ENCODE data around the gene SMIM41.
"Not testable (repeated sequence)": the region's sequence is repeated elsewhere in the genome, so short reads cannot be mapped to it uniquely, and the experiment has no call there.

SMIM41 gene

DNA sequence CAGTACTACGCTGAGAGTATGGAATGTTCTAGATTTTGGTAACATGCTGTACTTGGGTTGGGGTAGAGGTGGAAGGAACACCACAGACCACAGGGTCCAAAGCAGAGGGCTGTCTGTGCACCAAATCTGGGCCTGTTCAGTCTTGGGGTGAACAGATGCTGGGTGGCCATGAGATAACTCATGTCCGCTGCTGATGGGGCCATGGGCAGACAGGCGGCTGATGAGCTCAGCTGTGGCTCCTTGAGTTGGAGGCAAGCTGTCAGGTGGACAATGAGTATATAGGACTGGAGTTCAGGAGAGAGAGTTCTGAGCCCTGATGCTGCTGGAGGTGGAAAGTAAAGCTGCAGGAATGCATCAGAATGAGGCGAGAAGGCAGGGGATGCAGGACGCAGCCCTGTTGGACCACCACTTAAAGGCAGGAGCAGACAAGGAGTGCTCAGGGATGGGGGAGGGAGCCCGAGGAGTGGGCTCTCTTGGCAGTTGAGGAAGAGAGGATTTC, 6.2 kb downstream of the SMIM41 start:
- no peak for DNase-seq (ENCODE audit: low read depth)

DNA sequence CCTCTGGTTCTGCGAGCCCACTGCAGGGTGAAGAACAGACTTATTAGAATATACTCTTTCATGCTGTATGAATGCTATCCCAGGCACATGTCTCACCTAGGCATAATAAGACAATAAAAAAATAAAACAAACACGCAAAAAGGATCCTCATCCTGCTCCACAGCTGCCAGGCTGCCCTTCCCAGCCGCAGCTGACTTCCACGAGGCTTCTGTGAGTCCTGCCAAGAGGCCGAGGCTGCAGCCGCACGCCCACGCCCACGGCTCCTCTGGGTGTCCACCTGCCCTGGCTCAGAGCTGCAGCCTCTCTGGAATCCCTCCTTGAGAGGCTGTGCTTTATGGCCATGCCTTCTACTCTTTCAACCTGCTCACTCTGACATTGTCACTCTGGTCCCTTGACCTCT, 6.9 kb downstream of the SMIM41 start:
- DNase-seq (ENCODE audit: low read depth): no peak

DNA sequence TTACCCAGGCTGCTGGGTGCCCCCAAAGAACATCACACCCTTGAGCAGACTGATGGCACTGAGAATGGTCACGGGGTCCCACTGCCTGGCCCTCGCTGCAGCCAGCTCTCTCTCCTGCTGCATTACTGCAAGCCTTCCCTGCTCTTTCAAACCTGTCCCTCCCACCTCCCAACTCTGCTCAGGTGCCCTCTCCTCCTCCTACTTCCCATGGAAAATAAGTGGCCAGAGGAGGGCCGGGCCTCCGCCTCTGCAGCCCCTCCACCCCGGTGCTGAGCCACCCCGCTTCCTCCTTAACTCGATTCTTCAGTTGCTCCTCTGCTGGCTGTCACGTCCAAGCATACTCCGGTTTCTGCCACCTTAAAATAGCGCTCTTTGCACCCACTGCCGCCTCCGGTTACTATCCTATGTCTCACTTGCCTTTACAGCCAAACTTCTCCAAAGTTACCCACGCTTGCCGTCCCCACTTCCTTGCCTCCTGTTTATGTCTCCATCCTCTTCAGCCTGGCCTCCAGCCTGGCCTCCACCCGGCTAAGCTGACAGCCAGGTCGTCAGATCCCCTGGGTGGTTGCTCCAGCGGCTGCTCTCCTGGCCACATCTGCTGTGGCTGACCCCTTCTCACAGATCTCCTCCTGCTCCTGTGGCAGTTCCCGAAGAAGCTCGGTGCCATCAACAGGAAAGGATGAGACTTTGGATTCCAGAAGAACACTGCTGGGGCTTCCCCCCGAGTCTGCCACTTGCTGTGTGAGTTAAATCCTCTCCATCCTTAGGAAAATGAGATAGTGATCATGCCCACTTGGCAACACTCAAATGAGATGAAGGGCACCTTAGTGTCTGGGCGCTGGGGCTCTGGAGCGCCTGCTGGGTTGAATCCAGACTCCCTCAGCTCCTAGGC, 7.7 kb downstream of the SMIM41 start:
- no peak for DNase-seq (ENCODE audit: low read depth)

DNA sequence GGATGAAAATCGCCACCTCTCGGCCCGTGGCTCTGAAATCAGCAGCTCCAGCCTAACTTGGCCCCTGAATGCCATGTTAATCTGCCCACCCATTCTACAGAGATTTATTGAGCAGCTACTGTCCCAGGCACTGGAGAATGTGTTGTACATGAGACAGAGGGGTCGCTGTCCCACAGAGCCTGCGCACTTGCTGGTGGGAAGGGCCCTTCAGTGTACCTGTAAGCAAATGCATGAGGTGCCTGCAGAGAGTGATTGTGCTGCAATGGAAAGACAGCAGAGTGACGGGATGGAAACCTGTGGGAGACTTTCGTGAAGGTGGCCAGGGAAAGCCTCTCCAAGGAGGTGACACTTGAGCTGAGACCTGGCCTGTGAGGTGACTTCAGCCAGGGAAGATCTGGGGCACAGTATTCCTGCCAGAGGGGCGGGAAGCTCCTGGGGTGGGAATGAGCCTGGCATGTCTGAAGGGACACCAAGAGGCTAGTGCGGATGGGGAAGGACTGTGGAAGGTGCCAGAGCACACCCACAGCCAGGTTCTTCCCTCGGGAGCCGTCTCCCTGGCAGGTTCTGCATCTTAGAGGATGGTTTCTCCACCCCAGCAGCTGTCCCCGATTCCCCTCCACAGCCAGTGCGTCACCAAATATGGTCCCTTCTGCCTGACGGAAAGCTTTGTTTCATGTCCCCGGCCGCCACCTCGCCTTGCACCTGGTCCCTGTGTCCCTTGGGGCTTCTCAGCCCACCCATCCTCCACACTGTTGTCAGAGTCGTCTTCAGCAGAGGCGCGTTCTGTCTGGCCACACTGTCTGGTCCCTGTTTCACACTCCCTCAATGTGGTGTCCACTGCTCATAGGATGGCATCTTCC, 8.7 kb downstream of the SMIM41 start:
- no peak for DNase-seq (ENCODE audit: low read depth)

DNA sequence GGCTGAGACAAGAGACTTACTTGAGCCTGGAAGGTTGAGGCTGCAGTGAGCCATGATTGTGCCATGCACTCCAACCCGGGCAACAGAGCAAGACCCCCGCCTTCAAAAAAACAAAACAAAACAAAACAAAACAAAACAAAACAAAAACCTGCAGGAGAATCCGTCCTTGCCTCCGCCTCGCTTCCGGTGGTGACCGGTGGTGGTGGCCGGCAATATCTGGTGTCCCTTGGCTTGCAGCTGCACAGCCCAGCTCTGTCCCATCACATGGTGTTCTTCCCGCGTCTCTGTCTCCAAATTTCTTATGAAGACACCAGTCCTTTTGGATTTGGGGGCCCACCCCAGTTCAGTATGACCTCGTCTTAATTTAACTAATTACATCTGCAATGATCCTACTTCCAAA, 10.0 kb downstream of the SMIM41 start:
- DNase-seq (ENCODE audit: low read depth): no peak

DNA sequence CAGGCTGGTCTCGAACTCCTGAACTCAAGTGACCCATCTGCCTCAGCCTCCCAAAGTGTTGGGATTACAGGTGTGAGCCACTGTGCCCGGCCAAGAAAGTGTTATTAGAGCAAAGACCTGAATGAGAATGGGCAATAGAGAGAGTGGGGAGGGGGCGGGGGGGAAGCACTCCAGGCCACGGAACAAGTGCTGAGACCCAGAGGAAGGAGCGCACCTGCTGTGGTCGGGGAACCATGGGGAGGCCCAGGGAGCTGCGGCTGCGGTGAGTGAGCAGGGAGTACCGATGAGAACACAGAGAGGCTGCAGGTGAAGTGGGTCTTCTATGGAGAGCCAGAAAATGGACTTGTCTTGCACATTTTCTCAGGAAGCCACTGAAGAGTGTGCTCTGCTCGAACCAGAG, 10.8 kb downstream of the SMIM41 start:
- no peak for DNase-seq (ENCODE audit: low read depth)

DNA sequence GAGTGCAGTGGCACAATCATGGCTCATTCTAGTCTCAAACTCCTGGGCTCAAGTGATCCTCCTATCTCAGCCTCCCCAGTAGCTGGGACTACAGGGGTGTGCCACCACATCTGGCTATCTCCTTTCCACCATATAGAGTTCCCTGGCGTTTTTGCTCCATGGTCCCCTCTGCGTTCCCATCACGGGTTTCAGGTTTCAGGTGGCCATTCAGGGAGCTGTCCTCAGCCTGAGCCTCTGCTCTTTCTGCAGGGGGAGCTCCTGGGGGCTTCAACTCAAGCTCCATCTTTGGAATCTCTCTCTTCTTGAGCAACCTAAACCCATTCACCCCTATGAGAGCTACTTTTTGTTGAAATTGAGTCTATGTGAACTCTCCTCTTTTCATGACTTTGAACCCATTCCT, 11.6 kb downstream of the SMIM41 start:
- DNase-seq (ENCODE audit: low read depth): no peak

DNA sequence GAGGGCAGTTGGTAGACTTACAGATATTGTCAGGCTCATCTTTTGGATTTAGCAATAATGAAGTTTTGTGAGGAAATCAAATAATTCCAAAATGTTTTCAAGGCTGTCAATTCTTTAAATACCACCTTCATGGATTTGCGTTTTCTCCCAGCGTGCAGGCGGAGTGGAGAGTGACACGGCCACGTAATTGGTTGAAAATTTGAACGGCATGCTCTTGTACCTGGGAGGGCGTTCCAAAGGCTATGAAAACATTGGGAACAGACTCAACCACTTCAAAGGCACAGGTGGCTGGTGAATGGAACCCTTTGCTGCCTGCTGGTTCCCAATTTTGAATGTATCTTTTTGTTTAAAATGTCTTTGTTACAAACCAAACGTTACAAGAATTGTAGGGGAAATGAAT, 12.4 kb downstream of the SMIM41 start:
- DNase-seq (ENCODE audit: low read depth): no peak

DNA sequence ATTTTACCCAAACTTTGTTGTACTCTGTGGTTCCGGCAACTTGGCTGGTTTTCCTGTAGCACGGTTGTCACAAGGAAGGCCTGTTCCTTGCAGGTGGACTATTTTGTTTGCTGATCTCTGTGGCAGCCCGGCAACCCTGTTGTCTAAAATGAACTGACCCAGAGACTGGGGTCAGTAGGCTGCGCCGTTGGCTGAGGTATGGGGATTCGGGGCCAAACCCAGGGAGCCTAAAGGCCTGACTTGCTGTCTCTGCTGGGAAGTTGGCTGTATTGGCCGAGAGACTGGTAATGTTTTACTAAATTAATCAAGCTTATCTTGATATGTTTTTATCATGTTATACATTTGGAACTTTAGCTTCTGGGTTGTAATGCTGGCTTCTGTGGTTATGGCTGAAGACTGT, 13.8 kb downstream of the SMIM41 start:
- no peak for DNase-seq (ENCODE audit: low read depth)

DNA sequence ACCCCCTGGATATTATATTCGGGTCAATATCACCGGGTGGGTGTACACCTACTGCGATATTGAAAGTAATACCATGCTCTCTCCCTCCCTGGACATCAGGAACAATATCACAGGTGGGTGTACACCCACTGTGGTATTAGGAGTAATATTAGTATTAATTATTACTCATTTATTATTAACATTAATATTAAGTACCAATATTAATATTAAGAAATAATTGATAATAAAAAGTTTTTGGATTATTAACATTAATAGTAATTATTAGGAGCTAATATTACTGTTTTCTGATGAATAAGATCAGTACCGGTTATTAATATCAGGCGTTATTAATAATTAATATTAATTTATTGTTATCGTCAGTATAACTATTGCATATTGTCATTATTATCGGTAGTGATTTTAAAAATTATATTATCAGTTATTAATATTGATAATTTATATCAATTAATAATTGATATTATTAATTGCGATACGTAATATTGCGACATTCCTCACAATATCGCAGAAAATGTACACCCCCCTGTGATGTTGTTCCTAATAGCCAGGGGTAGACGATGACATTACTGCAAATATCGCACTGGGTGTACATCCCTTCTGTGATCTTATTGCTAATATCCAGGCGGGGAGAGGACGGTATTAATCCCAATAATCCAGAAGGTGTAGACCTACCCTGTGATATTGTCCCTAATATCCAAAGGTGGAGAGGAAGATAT, 17.0 kb downstream of the SMIM41 start:
- DNase-seq (ENCODE audit: low read depth): no peak

DNA sequence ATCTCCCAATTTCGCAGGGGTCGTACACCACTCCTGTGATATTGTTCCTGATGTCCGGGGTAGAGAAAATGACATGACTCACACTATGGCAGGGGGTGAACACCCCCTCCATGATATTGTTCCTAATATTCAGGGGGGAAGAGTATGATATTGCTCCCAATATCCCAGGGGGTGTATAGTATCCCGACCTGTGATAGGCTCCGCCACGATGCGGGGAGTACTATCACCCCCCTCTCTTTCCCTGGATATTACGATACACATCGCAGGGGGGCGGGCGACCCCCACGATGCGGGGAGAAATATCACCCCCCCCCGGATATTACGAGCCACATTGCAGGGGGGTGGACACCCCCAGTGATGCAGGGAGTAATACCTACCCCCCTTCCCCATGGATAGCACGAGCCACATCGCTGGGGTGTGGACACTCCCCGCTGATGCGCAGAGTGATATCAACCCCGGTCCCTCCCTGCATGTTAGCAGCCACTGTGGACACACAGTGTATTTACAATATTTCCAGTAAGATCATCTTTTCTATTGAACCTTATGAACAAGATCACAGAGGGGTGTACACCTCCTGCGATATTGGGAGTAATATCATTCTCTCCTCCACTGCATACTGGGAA, 17.7 kb downstream of the SMIM41 start:
- no peak for DNase-seq (ENCODE audit: low read depth)

DNA sequence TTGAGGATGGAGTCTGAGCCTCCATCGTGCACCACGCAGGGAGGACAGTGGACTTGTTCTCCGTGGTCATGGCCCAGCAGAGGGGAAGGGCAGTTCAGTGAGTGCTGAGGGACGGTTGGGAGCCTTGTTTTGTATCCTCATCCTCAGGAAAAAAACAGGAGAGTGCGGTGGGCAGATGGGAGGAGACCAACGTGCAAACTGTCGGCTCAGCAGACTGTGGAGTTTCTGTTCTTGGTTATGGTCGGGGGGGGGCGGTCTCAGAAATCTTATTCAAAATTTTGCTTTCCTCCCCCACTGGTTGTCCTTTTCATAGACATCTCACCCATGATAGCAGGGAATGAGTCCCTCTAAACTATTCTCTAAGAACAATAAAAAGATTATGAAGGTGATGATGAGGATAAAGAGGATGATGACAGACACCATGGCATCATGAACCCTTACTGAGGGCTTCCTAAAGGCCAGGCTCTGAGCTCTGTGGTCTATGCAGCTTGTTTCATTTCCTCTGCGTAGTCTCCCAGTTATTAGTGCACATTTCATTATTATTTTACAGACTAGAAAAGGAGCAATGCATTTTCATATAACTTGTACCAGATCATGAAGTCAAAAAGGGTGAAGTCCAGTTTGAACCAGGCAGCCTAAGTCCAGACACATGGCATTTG, 25.1 kb downstream of the SMIM41 start:
- not testable (repeated sequence) for DNase-seq (ENCODE audit: low read depth)

DNA sequence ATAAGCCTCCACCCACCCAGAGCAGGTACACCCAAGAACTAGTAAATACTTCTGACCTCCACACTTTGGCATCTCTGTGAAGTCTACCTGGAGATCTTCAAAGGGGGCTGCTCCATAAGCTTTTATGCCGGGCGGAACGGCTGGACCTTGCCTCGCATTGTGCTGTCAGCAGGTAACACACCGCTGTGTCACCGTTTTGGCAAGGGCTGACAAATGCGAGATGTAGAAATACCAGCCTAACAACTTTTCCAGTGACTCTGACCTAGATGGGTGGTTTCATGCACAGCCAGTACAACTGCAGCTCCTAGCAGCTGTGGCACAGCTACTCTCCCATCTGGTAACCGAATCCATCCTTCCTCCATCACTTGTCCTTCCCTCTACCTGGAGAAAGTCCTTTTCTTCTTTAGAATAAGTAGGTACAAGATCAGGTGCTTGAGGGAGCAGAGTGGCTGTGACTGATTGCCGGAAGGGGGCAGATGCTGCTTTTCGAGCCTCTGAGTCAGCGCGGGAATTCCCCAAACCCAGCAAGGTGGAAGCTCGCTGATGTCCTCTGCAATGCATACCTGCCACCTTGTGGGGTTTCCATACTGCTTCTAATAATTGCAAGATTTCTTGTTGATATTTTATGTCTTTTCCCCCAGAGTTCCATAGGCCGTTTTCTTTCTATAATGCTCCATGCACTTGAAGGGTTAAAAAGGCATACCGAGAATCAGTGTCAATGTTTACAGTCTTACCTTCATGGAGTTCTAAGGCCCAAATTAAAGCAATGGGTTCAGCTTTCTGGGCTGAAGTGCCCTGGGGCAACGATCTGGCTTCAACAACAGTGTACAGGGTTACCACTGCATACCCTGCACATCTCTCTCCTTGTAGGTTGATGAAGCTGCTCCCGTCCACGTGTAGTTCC, 37.0 kb downstream of the SMIM41 start:
- DNase-seq (ENCODE audit: low read depth): not testable (repeated sequence)

DNA sequence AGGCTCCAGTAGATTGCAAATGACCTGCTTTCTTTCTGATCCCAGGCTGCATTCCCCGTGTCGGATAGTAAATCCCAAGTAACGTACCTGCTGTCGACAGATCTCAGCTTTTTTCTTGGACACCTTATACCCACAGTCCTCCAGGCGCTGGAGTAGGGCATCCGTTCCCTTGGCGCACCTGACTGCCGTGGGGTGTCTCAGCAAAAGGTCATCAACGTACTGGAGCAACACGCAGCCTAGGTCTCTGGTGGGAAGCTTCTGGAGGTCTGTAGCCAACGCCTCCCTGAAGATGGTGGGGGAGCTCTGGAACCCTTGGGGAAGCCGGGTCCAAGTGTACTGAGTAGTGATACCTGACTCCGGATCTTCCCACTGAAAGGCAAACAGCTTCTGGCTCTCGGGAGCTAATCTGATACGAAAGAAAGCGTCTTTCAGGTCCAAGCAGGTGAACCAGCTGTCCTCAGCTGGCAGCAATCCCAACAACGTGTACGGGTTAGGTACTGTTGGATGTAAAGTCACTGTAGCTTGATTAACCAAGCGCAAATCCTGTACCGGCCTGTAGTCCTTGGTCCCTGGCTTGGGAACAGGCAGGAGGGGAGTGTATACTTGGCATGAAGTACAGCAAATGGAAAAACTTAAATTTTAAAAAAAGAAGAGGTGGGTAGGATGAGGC, 38.4 kb downstream of the SMIM41 start:
- DNase-seq (ENCODE audit: low read depth): not testable (repeated sequence)

DNA sequence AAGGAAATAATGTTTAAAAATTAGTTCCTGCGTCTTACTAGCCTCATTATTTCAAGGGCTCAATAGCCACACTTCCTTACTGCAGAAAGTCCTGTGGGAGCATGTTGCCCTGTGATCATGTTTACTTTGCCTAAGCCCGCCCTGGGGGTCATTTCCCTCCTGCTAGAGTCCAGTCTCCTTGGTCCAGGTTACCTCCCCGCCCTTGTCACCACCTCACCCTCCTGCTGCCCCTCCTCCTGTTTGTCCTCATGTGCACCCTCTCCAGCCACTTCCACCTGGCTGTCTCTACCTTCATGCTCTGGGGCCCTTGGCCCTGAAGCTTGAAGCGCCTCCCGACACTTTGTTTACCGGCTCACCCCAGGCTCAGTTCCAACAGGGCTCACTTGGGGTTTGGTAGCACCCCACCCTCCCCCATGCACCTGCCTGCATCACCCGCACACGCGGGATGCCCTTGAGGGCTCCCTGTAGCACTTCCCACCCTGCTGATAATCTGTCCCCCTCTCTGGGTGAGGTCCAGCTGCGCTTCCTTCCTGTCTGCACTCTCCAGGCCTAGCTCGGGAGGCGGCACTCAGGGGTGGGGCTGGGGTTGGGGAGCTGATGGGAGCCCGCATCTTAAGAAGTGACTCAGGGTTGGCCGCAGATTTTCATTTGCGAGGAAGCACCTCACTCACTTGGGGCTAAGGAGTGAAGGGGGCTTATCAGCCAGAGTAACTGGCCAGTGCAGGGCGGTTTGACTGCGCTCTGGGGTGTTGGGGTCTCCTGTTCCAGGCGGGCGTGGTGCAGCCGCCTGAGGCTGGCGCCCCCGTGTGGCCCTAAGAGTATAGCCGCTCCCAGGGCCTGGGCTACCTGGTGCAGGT, 40.1 kb downstream of the SMIM41 start:
- no peak for DNase-seq (ENCODE audit: low read depth)

DNA sequence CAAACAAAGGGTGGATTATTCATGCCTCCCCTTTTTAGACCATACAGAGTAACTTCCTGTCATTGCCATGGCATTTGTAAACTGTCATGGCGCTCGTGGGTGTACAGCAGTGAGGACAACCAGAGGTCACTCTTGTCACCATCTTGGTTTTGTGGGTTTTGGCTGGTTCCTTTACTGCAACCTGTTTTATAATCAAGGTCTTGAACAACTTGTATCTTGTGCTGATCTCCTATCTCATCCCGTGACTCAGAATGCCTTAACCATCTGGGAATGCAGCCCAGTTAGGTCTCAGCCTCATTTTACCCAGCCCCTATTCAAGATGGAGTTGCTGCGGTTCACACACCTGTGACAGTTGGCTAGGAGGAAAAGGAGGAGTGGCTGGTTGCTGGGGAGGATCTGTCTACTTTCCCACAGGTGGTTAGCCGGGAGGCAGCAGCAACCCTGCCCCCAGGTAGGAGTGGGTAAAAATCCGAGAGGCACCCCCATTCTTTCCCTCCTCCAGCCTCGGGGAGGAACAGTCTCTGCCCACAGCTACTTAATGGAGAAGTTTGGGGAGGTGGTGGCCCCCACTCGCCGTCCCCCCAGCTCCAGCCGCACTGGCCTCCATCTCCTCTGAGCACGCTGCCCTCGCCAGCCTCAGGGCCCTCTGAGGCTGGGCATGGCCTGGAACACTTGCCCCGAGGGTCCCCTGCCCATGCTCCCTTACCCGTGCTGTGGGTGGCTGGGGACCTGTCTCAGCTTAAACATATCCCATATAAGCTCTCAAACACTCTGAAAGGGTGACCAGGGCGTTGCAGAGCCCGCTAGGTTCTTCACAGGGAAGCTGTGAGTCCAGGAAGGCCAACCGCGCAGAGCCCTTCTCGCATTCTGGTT, 41.7 kb downstream of the SMIM41 start:
- DNase-seq (ENCODE audit: low read depth): no peak

DNA sequence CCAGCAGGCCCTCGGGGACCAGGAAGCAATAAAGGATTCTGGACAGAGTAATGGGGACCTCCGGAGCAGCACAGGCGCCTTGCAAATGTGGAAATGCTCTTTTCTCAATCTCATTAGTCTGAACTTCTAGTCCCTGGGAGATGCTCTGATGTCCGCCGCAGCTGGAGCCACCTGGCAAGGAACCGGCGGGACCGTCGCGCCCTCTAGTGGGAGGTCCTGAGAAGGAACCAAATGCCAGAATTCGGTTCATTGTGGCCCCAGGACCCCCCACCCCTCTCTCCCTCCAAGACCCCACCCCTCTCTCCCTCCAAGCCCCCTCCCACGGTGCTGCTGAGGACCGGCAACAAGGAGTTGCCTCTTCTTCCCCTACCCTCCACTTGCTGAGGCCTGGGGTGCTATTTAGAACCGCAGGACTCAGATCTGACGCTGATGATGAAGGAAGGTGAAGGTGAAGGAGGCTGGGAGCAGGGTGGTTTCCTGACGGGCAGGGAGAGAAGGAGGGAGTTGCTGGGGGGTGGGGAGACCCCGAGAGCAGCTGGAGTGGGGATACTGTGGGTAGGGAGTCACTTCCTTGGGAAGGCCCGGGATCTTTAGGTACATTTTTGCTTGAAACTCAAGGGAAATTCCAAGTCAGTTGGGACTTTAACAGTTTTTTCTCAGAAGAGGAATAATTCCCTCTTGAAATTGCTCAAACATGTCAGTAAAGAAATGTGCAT, 42.5 kb downstream of the SMIM41 start:
- no peak for DNase-seq (ENCODE audit: low read depth)
